A549 treated with AZD2906 at 1 μM for 4 hours (cell line): ENCODE measurements around the gene GJA9. TPM values are rescaled to one million over a fixed set of nuclear protein-coding genes. Genes with fewer than 3 reads are reported as not detected.

Source experiments
- total RNA-seq: library from RNA; stranded (reverse); fragments of 200-300 nt; extraction: Qiagen RNA extraction; gene quantifications from 5 replicates; pipeline ENCODE4 v1.2.3, GENCODE V29; 2022

Gene GJA9
- total RNA-seq = 0.03 TPM in 1 of 5 replicates, not detected in the others

GRCh38 chr1:38881487-38881886 lies at the start of gene GJA9:
Gene GJA9, minus strand, starts transcription at chr1:38881587. Its CDS starts 5,489 bp downstream, at chr1:38876098.

GRCh38 chr1:38873027-38873969 lies 8.1 kb downstream of the GJA9 start, which contains the start of gene MYCBP:
Gene MYCBP, minus strand, starts transcription at chr1:38873348. Its CDS starts 43 bp downstream, at chr1:38873305.

GRCh38 chr1:38859561-38860453 lies 21.6 kb downstream of the GJA9 start, which contains the start of gene RRAGC:
Gene RRAGC, minus strand, starts transcription at chr1:38859772. Its CDS starts 126 bp downstream, at chr1:38859646.

Other genes starting within 250 kb of the GJA9 start
- gene RRAGC, start 21.8 kb downstream of the GJA9 start, total RNA-seq = 28.0 to 32.8 TPM (median 29.2 TPM) in 5 replicates
- gene MYCBP, start 8.2 kb downstream of the GJA9 start, total RNA-seq = 16.7 to 20.7 TPM (median 18.4 TPM) in 5 replicates
- gene RHBDL2, start 60.2 kb upstream of the GJA9 start, total RNA-seq = 1.4 to 2.6 TPM (median 1.9 TPM) in 5 replicates
- gene AKIRIN1, start 109.7 kb upstream of the GJA9 start, total RNA-seq = 41.1 to 45.0 TPM (median 42.8 TPM) in 5 replicates
- gene NDUFS5, start 144.8 kb upstream of the GJA9 start, total RNA-seq = 410 to 533 TPM (median 429 TPM) in 5 replicates